ENCODE measurements around the gene EFS.
"Not testable (repeated sequence)": the region's sequence is repeated elsewhere in the genome, so short reads cannot be mapped to it uniquely, and the experiment has no call there.

The EFS gene

DNA sequence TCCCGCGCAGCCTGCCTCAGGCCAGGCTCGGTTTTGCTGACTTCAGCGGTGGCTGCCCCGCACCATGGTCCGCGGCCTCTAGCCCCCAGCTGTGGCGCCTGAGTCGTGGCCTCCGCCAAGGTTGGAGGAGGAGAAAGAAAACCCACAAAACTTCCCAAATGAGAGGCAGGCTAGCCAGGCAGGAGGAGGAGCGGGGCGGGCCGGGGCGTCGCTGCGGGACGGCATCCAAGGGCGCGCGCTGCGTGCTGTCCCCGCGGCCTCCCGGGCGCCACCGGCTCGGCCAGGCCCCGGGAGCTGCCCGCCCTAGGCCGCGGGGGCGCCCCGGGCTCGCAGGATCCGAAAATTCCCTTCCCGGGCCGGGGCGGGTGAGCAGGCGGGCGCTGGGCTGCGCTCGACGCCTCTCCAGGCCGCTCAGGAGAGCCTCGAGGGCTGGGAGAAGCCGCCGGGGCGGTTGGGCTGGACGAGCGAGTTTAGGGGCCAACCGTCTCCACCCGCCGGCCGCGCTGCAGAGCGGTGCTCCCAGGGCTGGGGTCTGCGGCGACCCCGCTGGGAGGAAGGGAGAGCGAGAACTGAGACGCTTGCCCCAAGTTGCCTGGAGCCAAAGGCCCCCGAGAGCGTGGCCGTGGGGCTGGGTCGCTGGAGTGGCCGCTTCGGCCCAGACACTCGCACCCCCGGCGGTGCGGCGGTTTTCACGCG is at the start of gene EFS:
Gene EFS (minus strand): TSS at position 137 of the 696 bp plus-strand sequence. CDS start 147 bp downstream, outside the sequence.
- peak; percentile 71 for DNase-seq

DNA sequence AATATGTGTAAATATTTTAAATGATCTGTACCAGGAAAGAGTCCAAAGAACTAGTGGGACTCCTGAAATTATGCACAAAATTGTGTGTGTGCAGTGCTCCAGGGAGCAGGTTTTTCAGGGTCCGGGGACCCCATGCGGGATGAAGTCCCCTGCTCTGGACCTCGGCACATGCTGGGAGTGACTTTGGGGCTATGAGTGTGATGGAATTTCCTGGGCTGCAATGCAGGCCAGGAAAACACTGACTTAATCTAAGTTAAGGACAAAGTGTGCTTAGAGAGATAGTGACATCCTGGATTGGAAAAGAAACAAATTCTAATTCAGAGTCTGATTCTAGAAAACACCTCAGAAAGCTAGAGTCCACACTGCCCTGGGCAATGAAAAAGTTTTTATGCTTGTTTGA is 49.3 kb upstream of the EFS start:
- DNase-seq: no peak

GRCh38 chr14:23413681-23414080 is 48.7 kb upstream of the EFS start:
- no peak for DNase-seq

GRCh38 chr14:23411563-23412525 is 46.9 kb upstream of the EFS start:
- no peak for DNase-seq

GRCh38 chr14:23409966-23410635 is 45.1 kb upstream of the EFS start:
- no peak for DNase-seq

DNA sequence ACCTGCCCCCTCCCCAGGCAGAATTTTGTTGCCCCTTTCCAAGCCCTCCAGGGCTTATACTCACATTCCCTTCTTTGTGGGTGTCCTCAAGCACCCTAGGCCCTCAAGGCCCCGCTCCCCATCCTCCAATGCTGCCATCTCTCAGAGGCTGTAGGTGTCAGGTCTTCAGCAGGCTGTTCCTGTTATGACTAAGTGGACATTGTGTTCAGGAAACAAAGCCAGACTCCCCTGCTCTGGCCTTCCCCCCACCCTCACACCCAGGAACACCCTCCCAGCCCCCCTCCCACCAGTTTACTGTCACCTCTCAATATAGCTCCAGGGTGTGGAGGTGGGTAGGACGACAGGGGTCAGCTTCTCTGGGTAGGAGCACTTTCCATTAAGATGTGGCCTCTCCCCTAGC is 44.5 kb upstream of the EFS start:
- DNase-seq: no peak

GRCh38 chr14:23408307-23408630 is 43.3 kb upstream of the EFS start:
- no peak for DNase-seq

DNA sequence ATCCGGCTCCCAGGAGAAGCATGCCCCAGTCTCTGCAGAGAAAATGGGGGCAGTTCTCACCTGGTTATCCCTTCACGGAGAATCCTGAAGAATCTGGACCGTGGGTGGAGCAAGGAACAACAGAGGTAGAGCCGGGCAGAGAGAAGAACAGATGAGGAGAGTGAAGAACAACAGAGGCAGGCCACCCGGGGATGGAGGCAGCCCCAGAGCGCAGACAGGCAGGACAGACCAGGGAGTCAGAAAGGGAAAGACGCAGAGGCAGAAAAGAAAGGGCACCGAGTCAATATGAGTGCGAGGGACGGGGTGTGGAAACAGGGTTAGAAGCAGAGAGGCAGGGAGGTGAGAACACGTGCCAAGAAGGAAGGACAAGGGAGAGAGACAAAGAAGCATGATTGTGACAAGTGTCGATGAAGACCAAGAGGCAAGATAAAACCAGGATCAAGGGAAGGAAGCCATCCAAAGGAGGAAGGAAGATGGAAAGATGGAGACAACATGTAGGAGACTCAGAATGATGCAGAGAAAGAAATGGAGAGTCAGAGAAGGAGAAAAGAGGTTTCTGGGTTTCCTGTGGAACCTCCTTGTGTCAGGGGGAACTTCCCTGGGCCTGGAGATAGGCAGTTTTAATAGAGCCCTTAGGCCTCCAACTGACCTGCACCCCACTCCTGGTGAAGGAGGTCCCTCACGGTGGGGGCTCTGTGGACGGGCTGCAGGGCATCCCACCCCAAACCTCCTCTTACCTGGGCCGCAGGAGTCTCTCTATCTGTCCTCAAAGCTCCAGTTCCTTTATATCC is 42.7 kb upstream of the EFS start, which contains the start of gene MYH6:
Gene MYH6 (minus strand): TSS at position 758 of the 791 bp plus-strand sequence. CDS start 1,050 bp downstream, outside the sequence.
- no peak for DNase-seq

DNA sequence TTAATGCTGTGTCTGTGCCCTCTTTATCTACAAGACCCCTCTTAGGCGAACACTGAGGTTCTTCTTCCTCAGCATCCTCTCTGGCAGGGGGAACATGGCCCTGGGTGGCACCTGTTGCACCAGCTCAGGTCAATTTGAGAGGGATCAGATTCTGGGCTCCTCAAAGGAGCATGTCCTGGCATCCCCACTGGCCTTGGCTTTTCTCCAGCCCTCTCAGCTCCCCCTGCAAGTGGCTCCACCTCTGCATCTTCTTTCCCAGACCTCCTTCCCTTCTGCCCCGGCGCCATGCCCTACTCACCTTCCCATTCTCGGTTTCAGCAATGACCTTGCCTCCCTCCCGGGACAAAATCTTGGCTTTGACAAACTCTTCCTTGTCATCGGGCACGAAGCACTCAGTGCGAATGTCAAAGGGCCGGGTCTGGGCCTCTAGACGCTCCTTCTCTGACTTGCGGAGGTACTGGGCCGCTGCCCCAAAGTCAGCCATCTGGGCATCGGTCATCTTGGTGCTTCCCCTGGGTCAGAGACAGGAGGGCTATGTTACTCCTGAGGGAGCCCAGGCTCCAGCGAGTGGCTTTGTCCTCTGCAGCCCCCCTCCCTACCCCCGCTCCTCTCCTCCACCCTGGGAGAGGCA is 41.9 kb upstream of the EFS start:
- DNase-seq: no peak

DNA sequence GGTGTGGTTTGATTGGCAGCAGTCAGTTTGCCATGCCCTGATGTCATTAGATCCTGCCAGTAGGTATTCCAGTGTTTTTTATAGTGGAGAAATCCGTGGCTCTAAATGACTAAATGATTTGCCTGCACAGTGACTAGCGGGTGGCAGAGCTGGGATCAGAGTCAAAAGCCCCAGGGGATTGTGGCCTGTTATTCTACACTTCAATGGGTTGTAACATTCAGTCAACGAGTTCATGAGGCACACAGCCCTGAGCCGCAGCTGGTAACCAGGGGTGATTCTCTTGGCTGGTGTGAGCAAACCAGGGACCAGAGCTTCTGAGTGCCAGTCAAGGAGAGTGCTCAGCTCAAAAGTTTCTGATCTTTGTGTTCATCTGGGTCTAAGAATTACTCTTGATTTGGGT is 41.3 kb upstream of the EFS start:
- DNase-seq: peak; percentile 72

DNA sequence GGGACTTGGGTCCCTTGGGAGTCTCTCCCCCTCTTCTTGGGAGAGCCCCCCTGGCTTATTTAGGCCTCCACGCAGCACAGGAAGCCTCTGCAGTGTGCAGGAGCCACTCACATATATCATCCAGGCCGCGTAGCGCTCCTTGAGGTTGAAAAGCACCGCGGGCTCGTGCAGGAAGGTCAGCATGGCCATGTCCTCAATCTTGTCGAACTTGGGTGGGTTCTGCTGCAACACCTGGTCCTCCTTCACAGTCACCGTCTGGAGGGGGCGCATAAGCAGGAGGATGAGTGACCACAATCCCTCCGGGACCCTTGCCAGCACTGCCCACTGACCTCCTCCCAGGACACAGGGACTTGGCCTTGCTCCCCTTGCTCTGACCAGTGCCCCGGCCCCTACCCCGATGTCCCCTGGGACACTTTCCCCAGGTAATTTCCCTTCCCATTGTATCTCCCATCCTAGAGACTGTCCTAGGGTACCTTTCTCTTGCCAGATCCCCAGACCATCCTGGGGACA is 40.6 kb upstream of the EFS start:
- no peak for DNase-seq

GRCh38 chr14:23405096-23405495 is 40.1 kb upstream of the EFS start:
- no peak for DNase-seq

GRCh38 chr14:23404331-23404900 is 39.4 kb upstream of the EFS start:
- DNase-seq: no peak

DNA sequence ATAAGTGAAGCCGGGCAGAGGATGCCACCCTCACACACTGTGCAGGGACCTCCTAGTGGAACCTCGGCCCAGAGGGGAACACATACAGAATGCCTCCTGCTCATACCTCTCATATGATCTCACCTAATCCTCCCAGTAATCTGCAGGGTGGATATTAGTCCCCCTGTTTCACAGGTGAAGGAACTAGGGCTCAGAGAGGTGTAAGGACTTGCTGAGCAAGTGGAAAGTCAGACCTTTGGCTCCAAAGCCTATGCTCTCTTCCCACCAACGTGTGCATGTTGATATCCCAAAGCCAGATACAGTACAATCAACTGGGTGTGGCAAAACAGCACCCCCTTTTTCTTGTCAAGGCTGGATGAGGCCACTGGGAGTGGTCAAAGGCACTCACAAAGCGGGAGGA is 38.9 kb upstream of the EFS start:
- DNase-seq: no peak

- no peak for DNase-seq
Measured at GRCh38 chr14:23403139-23403438, 38.1 kb upstream of the EFS start.

- DNase-seq: no peak
Measured at GRCh38 chr14:23402296-23403138, 37.5 kb upstream of the EFS start.

- DNase-seq: no peak
Measured at GRCh38 chr14:23401291-23401690, 36.3 kb upstream of the EFS start.

DNA sequence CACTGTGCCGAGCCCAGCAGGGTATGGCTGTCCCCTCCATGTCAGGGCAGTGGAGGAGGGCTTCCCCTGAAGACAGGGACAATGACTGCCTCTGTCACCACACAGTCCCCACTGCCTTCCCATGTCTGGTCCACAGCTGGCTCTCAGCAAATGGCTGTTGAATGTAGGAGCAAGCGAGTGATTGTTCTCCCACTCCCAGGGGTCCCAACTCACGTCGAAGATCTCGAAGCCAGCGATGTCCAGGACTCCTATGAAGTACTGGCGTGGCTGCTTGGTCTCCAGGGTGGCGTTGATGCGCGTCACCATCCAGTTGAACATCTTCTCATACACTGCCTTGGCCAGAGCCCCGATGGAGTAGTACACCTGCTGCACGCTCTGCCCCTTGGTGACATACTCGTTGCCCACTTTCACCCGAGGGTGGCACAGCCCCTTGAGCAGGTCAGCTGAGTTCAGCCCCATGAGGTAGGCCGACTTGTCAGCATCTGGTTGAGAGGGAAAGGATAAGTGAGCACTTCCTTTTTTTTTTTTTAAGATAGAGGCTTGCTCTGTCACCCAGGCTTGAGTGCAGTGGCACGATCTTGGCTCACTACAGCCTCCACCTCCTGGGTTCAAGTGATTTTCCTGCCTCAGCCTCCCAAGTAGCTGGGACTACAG is 35.7 kb upstream of the EFS start:
- DNase-seq: not testable (repeated sequence)

DNA sequence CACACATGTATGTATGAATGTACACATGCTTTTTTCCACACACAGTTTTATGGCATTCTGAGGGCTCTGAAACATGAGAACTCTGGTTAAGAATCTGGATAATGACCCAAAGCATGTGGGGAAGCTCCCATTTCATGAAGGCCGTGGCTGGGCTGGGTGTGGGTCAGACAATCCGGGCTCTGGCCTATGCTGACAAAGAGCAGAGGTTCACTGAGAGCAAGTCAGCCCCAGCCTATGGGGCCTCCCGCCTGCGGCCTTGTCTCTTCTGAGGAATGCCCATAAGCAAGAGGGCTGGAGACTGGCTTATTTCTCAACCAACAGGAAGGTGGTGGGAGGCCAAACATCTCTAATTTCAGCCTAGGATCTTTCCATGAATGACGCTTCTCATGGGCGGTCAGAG is 34.6 kb upstream of the EFS start:
- DNase-seq: no peak

DNA sequence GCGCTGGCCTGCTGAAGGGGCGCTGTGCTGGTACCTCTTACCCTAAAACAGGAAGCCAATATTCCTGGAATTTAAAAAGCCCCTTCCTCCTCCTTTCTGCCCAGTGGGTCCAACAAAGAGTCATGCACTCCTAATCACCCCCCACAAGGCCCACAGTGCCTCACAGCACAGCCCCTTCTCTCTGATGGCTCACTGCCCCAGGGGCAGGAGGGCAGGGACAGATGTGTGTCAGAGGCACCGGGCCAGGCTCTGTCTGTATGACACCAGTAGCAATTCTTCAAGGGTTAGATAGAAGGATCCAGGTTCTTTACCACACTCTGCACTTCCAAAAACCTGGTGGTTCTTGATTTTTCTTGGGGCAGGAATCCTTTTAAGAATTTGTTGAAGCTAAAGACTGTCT is 34.2 kb upstream of the EFS start:
- no peak for DNase-seq

Measured in eye (tissue), 1 donor.